Keratinocyte (primary cell): Measurements from ENCODE around the gene ALDH1A3. TPM values are rescaled to one million over a fixed set of nuclear protein-coding genes. Genes with fewer than 3 reads are reported as not detected.

Source experiments
- DNase-seq: peaks from one replicate; pipeline ENCODE4 v3.0.0-alpha.2; 2011; ENCODE audit warnings: low read depth, missing footprints, low spot score
- FAIRE-seq: peaks from 2 replicates; lab custom pipeline; 2011; peaks lifted over from hg19 to GRCh38; lab: Jason Lieb, UNC
- H2AFZ ChIP-seq: 2 replicates; pipeline ENCODE4 v1.6.0; 2012; ENCODE audit warnings: low read length, control low read depth, inconsistent platforms; ENCODE audit not compliant: control insufficient read depth
- H3K27ac ChIP-seq: 2 replicates; pipeline ENCODE4 v1.5.1; 2011; ENCODE audit warnings: low read length; ENCODE audit not compliant: control insufficient read depth, insufficient read depth
- H3K27me3 ChIP-seq: 3 replicates; pipeline ENCODE4 v1.6.0; 2011; ENCODE audit warnings: low read length; ENCODE audit not compliant: control insufficient read depth, insufficient read depth; ENCODE audit errors: extremely low read depth
- H3K36me3 ChIP-seq, 2 experiments: 2 replicates in 1 of 2; 3 replicates in 1 of 2; pipeline ENCODE4 v1.5.1; 2011; ENCODE audit warnings: low read length in 2 of 2, mild to moderate bottlenecking in 1 of 2; ENCODE audit not compliant: control insufficient read depth in 2 of 2, insufficient read depth in 2 of 2; ENCODE audit errors: extremely low read depth in 1 of 2
- H3K4me1 ChIP-seq: 3 replicates; pipeline ENCODE4 v1.5.1; 2011; ENCODE audit warnings: low read length; ENCODE audit not compliant: control insufficient read depth, insufficient read depth; ENCODE audit errors: extremely low read depth
- H3K4me2 ChIP-seq: 3 replicates; pipeline ENCODE4 v1.6.0; 2011; ENCODE audit warnings: low read depth, low read length; ENCODE audit not compliant: control insufficient read depth, insufficient read depth; ENCODE audit errors: extremely low read depth
- H3K4me3 ChIP-seq, 3 experiments: fragments of 200-600 bp in 1 of 3; sonication (generic) in 1 of 3; 2 replicates in 2 of 3; 3 replicates in 1 of 3; pipeline ENCODE4 v1.5.1; 2011 to 2016; ENCODE audit warnings: low read length in 3 of 3, mild to moderate bottlenecking in 3 of 3, control low read depth in 2 of 3, inconsistent platforms in 1 of 3, low read depth in 1 of 3, mixed read lengths in 1 of 3, mixed run types in 1 of 3, moderate library complexity in 1 of 3; ENCODE audit not compliant: control insufficient read depth in 2 of 3, insufficient read depth in 2 of 3; ENCODE audit errors: extremely low read depth in 1 of 3
- H3K79me2 ChIP-seq: 2 replicates; pipeline ENCODE4 v1.6.0; 2012; ENCODE audit warnings: low read length; ENCODE audit not compliant: control insufficient read depth, insufficient read depth
- H3K9ac ChIP-seq: 3 replicates; pipeline ENCODE4 v1.6.0; 2011; ENCODE audit warnings: low read length; ENCODE audit not compliant: control insufficient read depth, insufficient read depth; ENCODE audit errors: extremely low read depth
- H3K9me1 ChIP-seq: 3 replicates; pipeline ENCODE4 v1.6.0; 2011; ENCODE audit warnings: low read length; ENCODE audit not compliant: control insufficient read depth, insufficient read depth; ENCODE audit errors: extremely low read depth
- H3K9me3 ChIP-seq: 2 replicates; pipeline ENCODE4 v1.5.1; 2012; ENCODE audit warnings: low read depth, low read length; ENCODE audit not compliant: control insufficient read depth
- H4K20me1 ChIP-seq: 3 replicates; pipeline ENCODE4 v1.6.0; 2011; ENCODE audit warnings: low read length; ENCODE audit not compliant: control insufficient read depth, insufficient read depth; ENCODE audit errors: extremely low read depth
- EZH2 ChIP-seq: IDR thresholded peaks from one replicate; pipeline ENCODE4 v1.6.1; 2012; ENCODE audit warnings: inconsistent platforms, mild to moderate bottlenecking, low read length, moderate library complexity
- dilution Hi-C: fragments of 300-500 bp; cut with MboI; formaldehyde crosslinking; loops from one replicate; pipeline ENCODE4 v1.7.0; 2020; ENCODE audit warnings: low sequenced_read_pairs; ENCODE audit not compliant: extremely low pct_ligation_motif_present
- polyA plus RNA-seq, 5 experiments: library from polyadenylated mRNA; depleted of rRNA in 3 of 5; stranded (reverse) in 3 of 5; stranded (forward) in 1 of 5; unstranded in 1 of 5; fragments of >200 nt; gene quantifications; 1 replicate in 1 of 5; 2 replicates in 3 of 5; 3 replicates in 1 of 5; pipeline versions ENCODE4 v1.2.1 to v1.2.3, GENCODE V29; 2011 to 2012; ENCODE audit warnings: missing spikeins in 2 of 5, low read depth in 1 of 5, low replicate concordance in 1 of 5
- TF ChIP-seq, protein P1 (sequence below), 3 experiments: IDR thresholded peaks in 1 of 3; conservative IDR thresholded peaks in 1 of 3; optimal IDR thresholded peaks in 1 of 3; 2 replicates in 2 of 3; 3 replicates in 1 of 3; pipeline versions ENCODE3 to v1.5.1; 2011; ENCODE audit warnings: low read length in 3 of 3, mild to moderate bottlenecking in 3 of 3, moderate library complexity in 2 of 3, control low read depth in 1 of 3, inconsistent platforms in 1 of 3; ENCODE audit not compliant: insufficient read depth in 2 of 3; ENCODE audit errors: extremely low read depth in 1 of 3

The ALDH1A3 gene
- polyA plus RNA-seq, 1 donor (not counting 4 experiments of a cell fraction or from before 2014, with no cell fraction given) = 218 TPM

DNA sequence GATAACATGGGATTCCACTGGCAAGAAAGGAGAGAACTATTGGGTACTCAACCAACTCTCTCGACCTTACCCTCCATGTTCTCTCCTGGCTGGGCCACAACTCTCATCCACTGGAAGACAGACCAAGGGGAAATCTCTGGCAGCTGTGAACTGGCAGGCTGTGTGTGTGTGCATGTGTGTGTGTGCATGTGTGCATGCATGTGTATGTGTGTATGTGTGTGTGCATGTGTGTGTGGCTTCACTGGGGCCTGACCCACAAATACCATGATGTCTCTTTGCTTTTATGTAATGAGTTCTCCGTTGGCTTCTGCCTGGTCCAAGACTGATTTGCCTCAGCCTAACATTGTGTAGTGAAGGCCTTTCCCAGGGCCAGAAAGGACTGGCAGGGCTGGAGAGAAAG, 4.1 kb upstream of the ALDH1A3 start:
- TF ChIP-seq, protein P1, sequence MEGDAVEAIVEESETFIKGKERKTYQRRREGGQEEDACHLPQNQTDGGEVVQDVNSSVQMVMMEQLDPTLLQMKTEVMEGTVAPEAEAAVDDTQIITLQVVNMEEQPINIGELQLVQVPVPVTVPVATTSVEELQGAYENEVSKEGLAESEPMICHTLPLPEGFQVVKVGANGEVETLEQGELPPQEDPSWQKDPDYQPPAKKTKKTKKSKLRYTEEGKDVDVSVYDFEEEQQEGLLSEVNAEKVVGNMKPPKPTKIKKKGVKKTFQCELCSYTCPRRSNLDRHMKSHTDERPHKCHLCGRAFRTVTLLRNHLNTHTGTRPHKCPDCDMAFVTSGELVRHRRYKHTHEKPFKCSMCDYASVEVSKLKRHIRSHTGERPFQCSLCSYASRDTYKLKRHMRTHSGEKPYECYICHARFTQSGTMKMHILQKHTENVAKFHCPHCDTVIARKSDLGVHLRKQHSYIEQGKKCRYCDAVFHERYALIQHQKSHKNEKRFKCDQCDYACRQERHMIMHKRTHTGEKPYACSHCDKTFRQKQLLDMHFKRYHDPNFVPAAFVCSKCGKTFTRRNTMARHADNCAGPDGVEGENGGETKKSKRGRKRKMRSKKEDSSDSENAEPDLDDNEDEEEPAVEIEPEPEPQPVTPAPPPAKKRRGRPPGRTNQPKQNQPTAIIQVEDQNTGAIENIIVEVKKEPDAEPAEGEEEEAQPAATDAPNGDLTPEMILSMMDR (optimal IDR thresholded peaks at IDR 0.05 in 1 of 3, IDR thresholded peaks at IDR 0.05 in 1 of 3, conservative IDR thresholded peaks at IDR 0.05 in 1 of 3; ENCODE audit: extremely low read depth in 1 of 3, insufficient read depth in 2 of 3, low read length in 3 of 3) = no peak
- no peak for TF ChIP-seq EZH2
- Histone ChIP-seq H3K9me1 (no peaks in the 10 kb centered on the region), H3K27ac (no peak overlapping the region), H3K27me3 (no peaks in the 10 kb centered on the region), H3K4me2 (no peak overlapping the region), H3K36me3 (no peaks in the 10 kb centered on the region), H4K20me1 (no peaks in the 10 kb centered on the region), H2AFZ (no peak overlapping the region), H3K9ac (no peak overlapping the region), H3K4me1 (peaks cover 18% of the 10 kb centered on the region), H3K4me3 (no peak overlapping the region), H3K79me2 (peaks cover 7% of the 10 kb centered on the region), H3K9me3 (no peaks in the 10 kb centered on the region)
- FAIRE-seq (no peak), DNase-seq (no peak)
- dilution Hi-C loops = no loop called here

DNA sequence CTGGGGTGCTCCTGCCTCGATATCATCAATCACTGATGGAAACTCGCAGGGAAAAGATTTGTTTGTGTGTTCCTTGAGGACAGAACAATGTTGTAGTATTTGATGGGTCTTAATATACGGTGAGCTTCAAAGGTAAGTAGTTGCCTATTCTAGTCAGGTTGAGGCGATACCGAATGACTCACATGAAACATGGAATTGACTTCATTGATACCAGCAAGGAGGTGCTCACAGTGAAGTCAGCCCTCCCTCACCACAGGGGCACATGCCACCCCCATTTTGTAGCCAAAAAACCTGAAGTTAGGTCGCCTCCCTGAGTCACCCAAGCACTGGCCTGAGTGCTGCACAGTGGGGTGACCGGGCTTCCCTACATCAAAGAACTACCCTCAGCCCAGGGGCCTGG, 3.7 kb upstream of the ALDH1A3 start:
- Histone ChIP-seq H3K9me1 (no peaks in the 10 kb centered on the region), H3K4me1 (peaks cover 21% of the 10 kb centered on the region), H4K20me1 (no peaks in the 10 kb centered on the region), H3K9me3 (no peaks in the 10 kb centered on the region), H3K4me3 (no peak overlapping the region), H3K9ac (no peak overlapping the region), H3K27ac (no peak overlapping the region), H3K36me3 (no peaks in the 10 kb centered on the region), H3K27me3 (no peaks in the 10 kb centered on the region), H3K4me2 (no peak overlapping the region), H2AFZ (no peak overlapping the region), H3K79me2 (peaks cover 12% of the 10 kb centered on the region)
- no peak for DNase-seq
- no peak for TF ChIP-seq EZH2
- TF ChIP-seq, protein P1 (optimal IDR thresholded peaks at IDR 0.05 in 1 of 3, IDR thresholded peaks at IDR 0.05 in 1 of 3, conservative IDR thresholded peaks at IDR 0.05 in 1 of 3; ENCODE audit: extremely low read depth in 1 of 3, insufficient read depth in 2 of 3, low read length in 3 of 3) = no peak
- dilution Hi-C loops = no loop called here
- FAIRE-seq = peak; percentile 68
